Panc1 (cell line): ENCODE results near the gene GPSM1. TPM values are rescaled to one million over a fixed set of nuclear protein-coding genes. Genes with fewer than 3 reads are reported as not detected.

Experiments used
- ATAC-seq: fragments of 200-7000 bp; cut with Tn5 transposase; 2 replicates; pipeline ENCODE4 v1.9.1; 2020; ENCODE audit warnings: mild to moderate bottlenecking, moderate library complexity
- BruUV-seq: library from RNA; stranded (reverse); fragments of 400-500 nt; replicated peaks from 2 replicates; lab custom pipeline; 2021; lab: Mats Ljungman, UMichigan
- CTCF ChIA-PET: fragments of 300-600 bp; sonication (Branson Sonifier 250); formaldehyde crosslinking; loops from one replicate; lab custom pipeline; 2022; ENCODE audit warnings: antibody characterized with exemption; lab: Charles Lee
- POLR2A ChIA-PET: fragments of 300-600 bp; sonication (Branson Sonifier 250); formaldehyde crosslinking; loops from one replicate; lab custom pipeline; 2022; ENCODE audit warnings: antibody characterized with exemption; lab: Charles Lee
- DNase-seq: peaks from one replicate; pipeline ENCODE4 v3.0.0-alpha.2; 2010; ENCODE audit warnings: low read depth, low spot score
- H3K27ac ChIP-seq: 2 replicates; pipeline ENCODE4 v1.5.1; 2011; ENCODE audit warnings: mild to moderate bottlenecking, low read length, inconsistent platforms
- H3K27me3 ChIP-seq: fragments of 200-500 bp; sonication (Bioruptor generic); 2 replicates; pipeline ENCODE4 v1.6.0; 2014; ENCODE audit warnings: low read length, inconsistent platforms; ENCODE audit not compliant: control insufficient read depth, insufficient read depth
- H3K36me3 ChIP-seq: fragments of 200-500 bp; sonication (Bioruptor generic); 2 replicates; pipeline ENCODE4 v1.5.1; 2014; ENCODE audit warnings: inconsistent platforms, mild to moderate bottlenecking, low read length, moderate library complexity; ENCODE audit not compliant: control insufficient read depth, insufficient read depth
- H3K4me1 ChIP-seq: 2 replicates; pipeline ENCODE4 v1.5.1; 2011; ENCODE audit warnings: inconsistent platforms, mild to moderate bottlenecking, low read length, moderate library complexity; ENCODE audit not compliant: control insufficient read depth, insufficient read depth
- H3K4me3 ChIP-seq, 2 experiments: 2 replicates each; pipeline ENCODE4 v1.5.1; 2011 to 2012; ENCODE audit warnings: low read depth in 2 of 2, low read length in 2 of 2, mild to moderate bottlenecking in 2 of 2, inconsistent platforms in 1 of 2, moderate library complexity in 1 of 2
- H3K9me3 ChIP-seq: fragments of 200-500 bp; sonication (Bioruptor generic); 2 replicates; pipeline ENCODE4 v1.5.1; 2014; ENCODE audit warnings: low read depth, mild to moderate bottlenecking, inconsistent platforms, low read length, moderate library complexity; ENCODE audit not compliant: control insufficient read depth, insufficient read depth
- CTCF ChIP-seq: fragments of 450-650 bp; IDR thresholded peaks from 2 replicates; pipeline ENCODE4 v1.5.1; 2017; ENCODE audit warnings: mild to moderate bottlenecking
- POLR2AphosphoS5 ChIP-seq: IDR thresholded peaks from 2 replicates; pipeline ENCODE4 v1.6.1; 2012; ENCODE audit warnings: mild to moderate bottlenecking, low read depth, low read length, moderate library complexity
- REST ChIP-seq, 2 experiments: IDR thresholded peaks; 2 replicates each; pipeline ENCODE4 v1.6.1; 2011 to 2012; ENCODE audit warnings: low read depth in 2 of 2, control low read depth in 1 of 2, low read length in 1 of 2, mild to moderate bottlenecking in 1 of 2, moderate library complexity in 1 of 2; ENCODE audit not compliant: insufficient read depth in 1 of 2
- SIN3A ChIP-seq: IDR thresholded peaks from 2 replicates; pipeline ENCODE4 v1.6.1; 2012; ENCODE audit warnings: low read depth, mild to moderate bottlenecking, low read length, moderate library complexity, borderline replicate concordance; ENCODE audit not compliant: insufficient read depth
- TCF7L2 ChIP-seq: IDR thresholded peaks from 2 replicates; pipeline ENCODE4 v1.6.1; 2011; ENCODE audit warnings: mild to moderate bottlenecking, low read depth, low read length, inconsistent platforms
- in situ Hi-C: cut with HindIII; loops from 2 replicates; pipeline ENCODE4 v1.10.0; 2016; ENCODE audit warnings: low sequenced_read_pairs, low pct_unique_long_range_greater_than_20kb
- intact Hi-C: fragments of 100-400 bp; cut with micrococcal nuclease; formaldehyde crosslinking; loops from one replicate; pipeline ENCODE4 v1.10.0; 2022; ENCODE audit not compliant: unreplicated experiment
- total RNA-seq: library from RNA; stranded (reverse); gene quantifications from one replicate; pipeline ENCODE4 v1.2.1, GENCODE V29; 2021; ENCODE audit not compliant: unreplicated experiment

GPSM1 gene
- total RNA-seq, 1 experiment from 2014 or later, result 14.2 TPM

GRCh38 chr9:136339173-136339957, 12.0 kb downstream of the GPSM1 start:
- TF ChIP-seq CTCF, result peak; percentile 96
- TF ChIP-seq TCF7L2, result no peak
- CTCF ChIA-PET, result interaction anchor here (0.6 to 1.0 kb wide), 2 partner anchors 24 to 61 kb away, joined by 3 read pairs; no protein-coding TSS in a partner anchor
- POLR2A ChIA-PET, result no interaction called here
- DNase-seq (peak; percentile 32), ATAC-seq (peak; percentile 85)
- H3K27me3 ChIP-seq, result no peaks in the 10 kb centered on the region
- no TSS peak for BruUV-seq
- intact Hi-C loops, result no loop called here
- H3K4me1 ChIP-seq, result no peaks in the 10 kb centered on the region; the same call in 1 of the 2 replicates
- no peak overlapping the region for H3K27ac ChIP-seq
- no peak overlapping the region for H3K4me3 ChIP-seq
- no peaks in the 10 kb centered on the region for H3K9me3 ChIP-seq
- no peaks in the 10 kb centered on the region for H3K36me3 ChIP-seq
- in situ Hi-C loops, result no loop called here

- ATAC-seq (no peak), DNase-seq (no peak)
- Histone ChIP-seq H3K4me3 (no peak overlapping the region), H3K27ac (no peak overlapping the region), H3K36me3 (no peaks in the 10 kb centered on the region), H3K27me3 (no peaks in the 10 kb centered on the region), H3K9me3 (no peaks in the 10 kb centered on the region), H3K4me1 (no peaks in the 10 kb centered on the region; the same call in 1 of the 2 replicates)
- intact Hi-C loops, result no loop called here
- CTCF ChIA-PET, result interaction anchor here (0.6 to 1.0 kb wide), 2 partner anchors 23 to 61 kb away, joined by 3 read pairs; no protein-coding TSS in a partner anchor
- no TSS peak for BruUV-seq
- TF ChIP-seq POLR2AphosphoS5 (no peak), SIN3A (no peak), REST (IDR thresholded peaks at IDR 0.05; ENCODE audit: insufficient read depth in 1 of 2, low read depth in 2 of 2, low read length in 1 of 2) (no peak), CTCF (no peak), TCF7L2 (no peak)
- in situ Hi-C loops, result no loop called here
- POLR2A ChIA-PET, result no interaction called here
Observed at GRCh38 chr9:136339958-136340310, 12.6 kb downstream of the GPSM1 start.
